HEK293 (cell line): ENCODE results near the gene OR11G2.
"Not testable (repeated sequence)": the region's sequence is repeated elsewhere in the genome, so short reads cannot be mapped to it uniquely, and the experiment has no call there.

Experiments used
- CTCF ChIA-PET: fragments of 350-600 bp; formaldehyde crosslinking; extraction: SDS; loops from one replicate; lab custom pipeline; 2021; ENCODE audit warnings: antibody characterized with exemption; lab: Yijun Ruan, JAX
- POLR2A ChIA-PET: fragments of 300-600 bp; formaldehyde crosslinking; extraction: SDS; loops from one replicate; lab custom pipeline; 2020; ENCODE audit warnings: antibody characterized with exemption, inconsistent platforms; lab: Yijun Ruan, JAX
- H3K27ac ChIP-seq: fragments of 200-500 bp; sonication (Bioruptor generic); 2 replicates; pipeline ENCODE4 v1.5.1; 2014; ENCODE audit warnings: low read depth, low read length, control low read depth, inconsistent platforms; ENCODE audit errors: extremely low read depth
- H3K36me3 ChIP-seq, 2 experiments: fragments of 200-500 bp in 1 of 2; sonication (Bioruptor generic) in 1 of 2; 1 replicate in 1 of 2; 2 replicates in 1 of 2; pipeline ENCODE4 v1.5.1; 2014 to 2017; ENCODE audit warnings: inconsistent platforms in 2 of 2, low read length in 2 of 2; ENCODE audit not compliant: control insufficient read depth in 2 of 2, insufficient read depth in 1 of 2
- H3K4me1 ChIP-seq: fragments of 200-500 bp; sonication (Bioruptor generic); 2 replicates; pipeline ENCODE4 v1.5.1; 2014; ENCODE audit warnings: mild to moderate bottlenecking, low read length, inconsistent platforms; ENCODE audit not compliant: control insufficient read depth, insufficient read depth
- H3K4me3 ChIP-seq: 2 replicates; pipeline ENCODE4 v1.5.1; 2011; ENCODE audit warnings: low read depth, mild to moderate bottlenecking, control low read depth, low read length, moderate library complexity
- H3K9me3 ChIP-seq: fragments of 200-500 bp; sonication (Bioruptor generic); 2 replicates; pipeline ENCODE4 v1.5.1; 2014; ENCODE audit warnings: low read depth, low read length, inconsistent platforms; ENCODE audit not compliant: control insufficient read depth, insufficient read depth
- KLF10 ChIP-seq: fragments of 450-650 bp; IDR thresholded peaks from 2 replicates; pipeline ENCODE4 v1.5.1; 2018; ENCODE audit warnings: missing biosample characterization, mild to moderate bottlenecking, missing genetic modification characterization
- OVOL3 ChIP-seq: fragments of 450-650 bp; formaldehyde crosslinking; IDR thresholded peaks from 2 replicates; pipeline ENCODE4 v1.5.1; 2016; ENCODE audit warnings: missing biosample characterization, missing genetic modification characterization
- ZBTB11 ChIP-seq: fragments of 450-650 bp; formaldehyde crosslinking; conservative IDR thresholded peaks from 2 replicates; pipeline ENCODE4 v1.5.1; 2016; ENCODE audit warnings: low read depth, missing biosample characterization, missing genetic modification characterization
- ZBTB17 ChIP-seq: fragments of 450-650 bp; formaldehyde crosslinking; IDR thresholded peaks from 2 replicates; pipeline ENCODE4 v1.5.1; 2016; ENCODE audit warnings: missing biosample characterization, missing genetic modification characterization
- ZNF132 ChIP-seq: fragments of 450-650 bp; formaldehyde crosslinking; IDR thresholded peaks from 2 replicates; pipeline ENCODE4 v1.5.1; 2017; ENCODE audit warnings: missing biosample characterization, missing genetic modification characterization, borderline replicate concordance
- ZNF146 ChIP-seq: fragments of 450-650 bp; formaldehyde crosslinking; IDR thresholded peaks from 2 replicates; pipeline ENCODE4 v1.5.1; 2016; ENCODE audit warnings: missing biosample characterization, missing genetic modification characterization
- ZNF311 ChIP-seq: fragments of 450-650 bp; formaldehyde crosslinking; IDR thresholded peaks from 2 replicates; pipeline ENCODE4 v1.5.1; 2017; ENCODE audit warnings: missing biosample characterization, missing genetic modification characterization, borderline replicate concordance
- ZNF391 ChIP-seq: fragments of 450-650 bp; formaldehyde crosslinking; IDR thresholded peaks from 2 replicates; pipeline ENCODE4 v1.5.1; 2016; ENCODE audit warnings: low read depth, missing biosample characterization, missing genetic modification characterization, borderline replicate concordance
- ZNF423 ChIP-seq: fragments of 450-650 bp; formaldehyde crosslinking; IDR thresholded peaks from 2 replicates; pipeline ENCODE4 v1.5.1; 2016; ENCODE audit warnings: missing biosample characterization, missing genetic modification characterization
- ZNF521 ChIP-seq: fragments of 450-650 bp; formaldehyde crosslinking; IDR thresholded peaks from 2 replicates; pipeline ENCODE4 v1.5.1; 2017; ENCODE audit warnings: missing biosample characterization, mild to moderate bottlenecking, missing genetic modification characterization
- ZNF626 ChIP-seq: fragments of 450-650 bp; sonication (Bioruptor Pico); formaldehyde crosslinking; IDR thresholded peaks from 2 replicates; pipeline ENCODE4 v1.5.1; 2018; ENCODE audit warnings: missing biosample characterization, missing genetic modification characterization, inconsistent platforms
- ZNF785 ChIP-seq: fragments of 450-650 bp; formaldehyde crosslinking; IDR thresholded peaks from 2 replicates; pipeline ENCODE4 v1.5.1; 2016; ENCODE audit warnings: missing biosample characterization, missing genetic modification characterization
- TF ChIP-seq, protein P1 (sequence below): fragments of 450-650 bp; formaldehyde crosslinking; IDR thresholded peaks from 2 replicates; pipeline ENCODE4 v1.5.1; 2016; ENCODE audit warnings: missing biosample characterization, missing genetic modification characterization
- TF ChIP-seq, protein P2 (sequence below): fragments of 450-650 bp; formaldehyde crosslinking; IDR thresholded peaks from 2 replicates; pipeline ENCODE4 v1.5.1; 2017; ENCODE audit warnings: missing biosample characterization, missing genetic modification characterization

The OR11G2 gene

DNA sequence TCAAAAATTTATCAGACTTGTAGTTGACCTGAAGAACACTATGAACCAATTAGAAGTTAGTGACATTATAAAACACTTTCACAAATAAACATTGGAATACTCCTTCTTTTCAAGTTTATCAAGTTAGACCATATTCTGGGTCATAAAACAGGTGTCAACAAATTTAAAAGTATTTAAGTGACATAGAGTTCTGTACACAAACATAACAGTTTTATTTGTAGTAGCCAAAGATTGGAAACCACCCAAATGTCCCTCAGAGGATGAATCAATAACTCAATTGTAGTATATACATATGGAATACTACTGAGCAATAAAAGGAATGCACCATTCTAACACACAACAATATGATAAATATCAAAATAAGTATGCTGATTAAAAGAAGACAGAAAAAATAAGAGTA, 23.6 kb upstream of the OR11G2 start:
- POLR2A ChIA-PET, result no interaction called here
- H3K4me1 ChIP-seq, result no peaks in the 10 kb centered on the region
- H3K4me3 ChIP-seq, result no peak overlapping the region
- H3K27ac ChIP-seq, result no peak overlapping the region
- TF ChIP-seq OVOL3 (tag by site-specific recombination) (no peak), ZBTB17 (no peak), ZNF311 (tag by site-specific recombination) (no peak), ZNF626 (no peak), KLF10 (tag by site-specific recombination) (no peak), ZNF132 (tag by site-specific recombination) (no peak), ZBTB11 (no peak), ZNF785 (tag by site-specific recombination) (no peak), ZNF391 (no peak), ZNF423 (no peak), ZNF521 (tag by site-specific recombination) (no peak)
- TF ChIP-seq, protein P1, sequence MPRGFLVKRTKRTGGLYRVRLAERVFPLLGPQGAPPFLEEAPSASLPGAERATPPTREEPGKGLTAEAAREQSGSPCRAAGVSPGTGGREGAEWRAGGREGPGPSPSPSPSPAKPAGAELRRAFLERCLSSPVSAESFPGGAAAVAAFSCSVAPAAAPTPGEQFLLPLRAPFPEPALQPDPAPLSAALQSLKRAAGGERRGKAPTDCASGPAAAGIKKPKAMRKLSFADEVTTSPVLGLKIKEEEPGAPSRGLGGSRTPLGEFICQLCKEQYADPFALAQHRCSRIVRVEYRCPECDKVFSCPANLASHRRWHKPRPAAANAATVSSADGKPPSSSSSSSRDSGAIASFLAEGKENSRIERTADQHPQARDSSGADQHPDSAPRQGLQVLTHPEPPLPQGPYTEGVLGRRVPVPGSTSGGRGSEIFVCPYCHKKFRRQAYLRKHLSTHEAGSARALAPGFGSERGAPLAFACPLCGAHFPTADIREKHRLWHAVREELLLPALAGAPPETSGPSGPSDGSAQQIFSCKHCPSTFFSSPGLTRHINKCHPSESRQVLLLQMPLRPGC (tag by site-specific recombination), result no peak
- TF ChIP-seq, protein P2, sequence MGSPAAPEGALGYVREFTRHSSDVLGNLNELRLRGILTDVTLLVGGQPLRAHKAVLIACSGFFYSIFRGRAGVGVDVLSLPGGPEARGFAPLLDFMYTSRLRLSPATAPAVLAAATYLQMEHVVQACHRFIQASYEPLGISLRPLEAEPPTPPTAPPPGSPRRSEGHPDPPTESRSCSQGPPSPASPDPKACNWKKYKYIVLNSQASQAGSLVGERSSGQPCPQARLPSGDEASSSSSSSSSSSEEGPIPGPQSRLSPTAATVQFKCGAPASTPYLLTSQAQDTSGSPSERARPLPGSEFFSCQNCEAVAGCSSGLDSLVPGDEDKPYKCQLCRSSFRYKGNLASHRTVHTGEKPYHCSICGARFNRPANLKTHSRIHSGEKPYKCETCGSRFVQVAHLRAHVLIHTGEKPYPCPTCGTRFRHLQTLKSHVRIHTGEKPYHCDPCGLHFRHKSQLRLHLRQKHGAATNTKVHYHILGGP (tag by site-specific recombination), result no peak
- TF ChIP-seq, all 188 proteins: peak for 0
- Histone ChIP-seq H3K9me3 (no peaks in the 10 kb centered on the region), H3K36me3 (no peaks in the 10 kb centered on the region)
- CTCF ChIA-PET, result no interaction called here

DNA sequence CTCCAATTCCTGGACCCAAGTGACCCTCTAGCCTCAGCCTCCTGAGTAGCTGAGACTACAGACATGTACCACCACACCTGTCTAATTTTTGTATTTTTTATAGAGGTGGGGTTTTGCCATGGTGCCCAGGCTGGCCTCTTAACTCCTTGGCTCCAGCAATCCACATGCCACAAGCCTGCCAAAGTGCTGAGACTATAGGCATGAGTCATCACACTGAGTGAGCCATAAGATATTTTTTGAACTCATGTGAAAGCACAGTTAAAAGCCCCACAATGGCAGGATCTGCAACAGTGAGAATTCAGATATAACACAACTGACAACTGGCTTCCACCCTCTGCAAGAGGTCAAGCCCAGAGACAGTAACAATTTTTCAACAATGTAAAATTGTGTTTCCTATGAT, 20.8 kb upstream of the OR11G2 start:
- POLR2A ChIA-PET, H3K27ac ChIP-seq, H3K4me1 ChIP-seq, H3K9me3 ChIP-seq, CTCF ChIA-PET, H3K4me3 ChIP-seq, H3K36me3 ChIP-seq: not testable (repeated sequence)

DNA sequence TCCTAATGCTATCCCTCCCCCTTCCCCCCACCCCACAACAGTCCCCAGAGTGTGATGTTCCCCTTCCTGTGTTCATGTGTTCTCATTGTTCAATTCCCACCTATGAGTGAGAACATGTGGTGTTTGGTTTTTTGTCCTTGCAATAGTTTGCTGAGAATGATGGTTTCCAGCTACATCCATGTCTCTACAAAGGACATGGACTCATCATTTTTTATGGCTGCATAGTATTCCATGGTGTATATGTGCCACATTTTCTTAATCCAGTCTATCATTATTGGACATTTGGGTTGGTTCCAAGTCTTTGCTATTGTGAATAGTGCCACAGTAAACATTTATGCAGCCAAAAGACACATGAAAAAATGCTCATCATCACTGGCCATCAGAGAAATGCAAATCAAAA, 16.5 kb upstream of the OR11G2 start:
- H3K4me1 ChIP-seq, H3K9me3 ChIP-seq, POLR2A ChIA-PET, H3K36me3 ChIP-seq, H3K4me3 ChIP-seq, CTCF ChIA-PET, H3K27ac ChIP-seq: not testable (repeated sequence)
- TF ChIP-seq ZNF146 (tag by site-specific recombination), result peak; percentile 67
